Mesenchymal stem cell (in vitro differentiated cells and primary cell): ENCODE results near the gene CD81.

Experiments used
- DNase-seq: peaks from one replicate; pipeline ENCODE4 v3.0.0-alpha.2; 2013
- H2AFZ ChIP-seq: one replicate; pipeline ENCODE4 v1.6.1; 2013; ENCODE audit warnings: low read depth, mild to moderate bottlenecking, control low read depth, inconsistent platforms, low read length, moderate library complexity
- H2AK5ac ChIP-seq: 2 replicates; pipeline ENCODE4 v1.6.1; 2013; ENCODE audit warnings: low read length, moderate library complexity, mild to moderate bottlenecking, inconsistent platforms; ENCODE audit not compliant: severe bottlenecking
- H2BK120ac ChIP-seq: one replicate; pipeline ENCODE4 v1.6.1; 2013; ENCODE audit warnings: low read depth, mild to moderate bottlenecking, inconsistent platforms, low read length, moderate library complexity
- H2BK12ac ChIP-seq, 2 experiments: one replicate each; pipeline ENCODE4 v1.6.1; 2013; ENCODE audit warnings: inconsistent platforms in 2 of 2, low read length in 2 of 2, mild to moderate bottlenecking in 2 of 2, moderate library complexity in 2 of 2, control low read depth in 1 of 2
- H2BK15ac ChIP-seq: one replicate; pipeline ENCODE4 v1.6.1; 2013; ENCODE audit warnings: mild to moderate bottlenecking, low read depth, inconsistent platforms; ENCODE audit not compliant: poor library complexity, severe bottlenecking
- H2BK5ac ChIP-seq: 2 replicates; pipeline ENCODE4 v1.6.1; 2013; ENCODE audit warnings: low read depth, mild to moderate bottlenecking, low read length, control low read depth, inconsistent platforms; ENCODE audit not compliant: poor library complexity, severe bottlenecking
- H3K14ac ChIP-seq, 2 experiments: one replicate each; pipeline ENCODE4 v1.6.1; 2013; ENCODE audit warnings: inconsistent platforms in 2 of 2, low read length in 2 of 2, control low read depth in 1 of 2, mild to moderate bottlenecking in 1 of 2, moderate library complexity in 1 of 2
- H3K18ac ChIP-seq, 2 experiments: one replicate each; pipeline ENCODE4 v1.6.1; 2013; ENCODE audit warnings: inconsistent platforms in 2 of 2, low read length in 2 of 2, control low read depth in 1 of 2, low read depth in 1 of 2, mild to moderate bottlenecking in 1 of 2
- H3K23ac ChIP-seq, 2 experiments: one replicate each; pipeline ENCODE4 v1.6.1; 2013; ENCODE audit warnings: inconsistent platforms in 2 of 2, low read length in 2 of 2, mild to moderate bottlenecking in 2 of 2, moderate library complexity in 2 of 2, control low read depth in 1 of 2
- H3K27ac ChIP-seq: 2 replicates; pipeline ENCODE4 v1.5.1; 2013; ENCODE audit warnings: mild to moderate bottlenecking, moderate library complexity, low read length, control low read depth, inconsistent platforms; ENCODE audit not compliant: poor library complexity, severe bottlenecking
- H3K27me3 ChIP-seq, 2 experiments: 2 replicates each; pipeline versions ENCODE4 v1.6.1 to v1.7.0; 2013; ENCODE audit warnings: low read length in 2 of 2, mild to moderate bottlenecking in 2 of 2, moderate library complexity in 2 of 2, control low read depth in 1 of 2, inconsistent platforms in 1 of 2; ENCODE audit not compliant: control insufficient read depth in 1 of 2, insufficient read depth in 1 of 2
- H3K36me3 ChIP-seq, 2 experiments: 2 replicates each; pipeline versions ENCODE4 v1.6.1 to v1.7.0; 2013; ENCODE audit warnings: low read length in 2 of 2, control low read depth in 1 of 2, inconsistent platforms in 1 of 2, low read depth in 1 of 2, mild to moderate bottlenecking in 1 of 2; ENCODE audit not compliant: insufficient read depth in 2 of 2, control insufficient read depth in 1 of 2
- H3K4ac ChIP-seq, 2 experiments: one replicate each; pipeline ENCODE4 v1.6.1; 2013; ENCODE audit warnings: inconsistent platforms in 2 of 2, low read length in 2 of 2, mild to moderate bottlenecking in 2 of 2, moderate library complexity in 2 of 2, control low read depth in 1 of 2, low read depth in 1 of 2
- H3K4me1 ChIP-seq: 2 replicates; pipeline ENCODE4 v1.6.1; 2013; ENCODE audit warnings: low read depth, low read length, control low read depth; ENCODE audit not compliant: control insufficient read depth, insufficient read depth
- H3K4me2 ChIP-seq: 2 replicates; pipeline ENCODE4 v1.6.1; 2013; ENCODE audit warnings: low read length, mild to moderate bottlenecking, inconsistent platforms; ENCODE audit not compliant: poor library complexity, severe bottlenecking
- H3K4me3 ChIP-seq, 2 experiments: 2 replicates each; pipeline versions ENCODE4 v1.5.1 to v1.7.0; 2013; ENCODE audit warnings: low read length in 2 of 2, mild to moderate bottlenecking in 2 of 2, control low read depth in 1 of 2, low read depth in 1 of 2; ENCODE audit not compliant: insufficient read depth in 1 of 2
- H3K79me1 ChIP-seq: replicated peaks from 2 replicates; pipeline ENCODE4 v1.6.1; 2013; ENCODE audit warnings: mild to moderate bottlenecking, control low read depth, low read length, inconsistent platforms; ENCODE audit not compliant: poor library complexity, severe bottlenecking
- H3K9ac ChIP-seq: 2 replicates; pipeline ENCODE4 v1.7.0; 2013; ENCODE audit warnings: mild to moderate bottlenecking, low read length, moderate library complexity
- H3K9me3 ChIP-seq: 2 replicates; pipeline ENCODE4 v1.7.0; 2013; ENCODE audit warnings: mild to moderate bottlenecking, low read length; ENCODE audit not compliant: control insufficient read depth
- H4K8ac ChIP-seq: one replicate; pipeline ENCODE4 v1.6.1; 2013; ENCODE audit warnings: inconsistent platforms, mild to moderate bottlenecking, low read length, moderate library complexity
- H4K91ac ChIP-seq: one replicate; pipeline ENCODE4 v1.6.1; 2013; ENCODE audit warnings: mild to moderate bottlenecking, low read length, inconsistent platforms
- WGBS: methylation state at CpG from one replicate; pipeline ENCODE4 v1.1.7; 2013; ENCODE audit warnings: mixed read lengths; 5-methylcytosine and 5-hydroxymethylcytosine counted together

Gene CD81

DNA sequence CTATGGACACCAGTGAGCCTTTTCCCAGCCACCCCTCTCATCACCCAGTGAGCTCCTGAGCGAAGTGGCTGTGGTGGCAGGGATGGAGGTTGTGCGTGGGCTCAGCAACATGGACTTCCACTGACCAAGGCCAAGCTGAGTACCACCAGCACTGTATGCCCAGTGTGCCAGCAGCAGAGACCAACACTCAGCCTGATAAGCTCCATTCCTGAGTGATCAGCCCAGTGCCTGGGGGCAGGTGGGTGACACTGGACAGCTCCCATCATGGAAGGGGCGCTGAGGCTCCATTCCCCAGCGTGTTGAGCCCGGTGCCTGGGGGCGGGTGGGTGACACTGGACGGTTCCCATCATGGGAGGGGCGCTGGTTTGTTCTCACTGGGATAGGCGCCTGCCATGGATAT, 17.6 kb upstream of the CD81 start:
- Histone ChIP-seq H3K27me3 (peaks cover 0 to 6% of the 10 kb centered on the region in 2 experiments), H2BK15ac (no peak overlapping the region), H2BK5ac (no peak overlapping the region), H3K18ac (no peak overlapping the region), H3K9ac (no peak overlapping the region), H2BK120ac (no peak overlapping the region), H4K8ac (no peak overlapping the region), H3K4me3 (no peak overlapping the region), H4K91ac (no peak overlapping the region), H3K4me2 (no peak overlapping the region), H3K4ac (no peak overlapping the region), H2AFZ (no peak overlapping the region), H3K4me1 (peaks cover 2% of the 10 kb centered on the region), H2AK5ac (no peak overlapping the region), H3K36me3 (no peaks in the 10 kb centered on the region), H3K27ac (no peak overlapping the region), H3K23ac (no peak overlapping the region), H3K79me1 (no peaks in the 10 kb centered on the region), H2BK12ac (no peak overlapping the region), H3K14ac (no peak overlapping the region), H3K9me3 (peaks cover 5% of the 10 kb centered on the region)
- WGBS: 79% methylated on average over 9 of the region's 9 CpGs
- DNase-seq: no peak

DNA sequence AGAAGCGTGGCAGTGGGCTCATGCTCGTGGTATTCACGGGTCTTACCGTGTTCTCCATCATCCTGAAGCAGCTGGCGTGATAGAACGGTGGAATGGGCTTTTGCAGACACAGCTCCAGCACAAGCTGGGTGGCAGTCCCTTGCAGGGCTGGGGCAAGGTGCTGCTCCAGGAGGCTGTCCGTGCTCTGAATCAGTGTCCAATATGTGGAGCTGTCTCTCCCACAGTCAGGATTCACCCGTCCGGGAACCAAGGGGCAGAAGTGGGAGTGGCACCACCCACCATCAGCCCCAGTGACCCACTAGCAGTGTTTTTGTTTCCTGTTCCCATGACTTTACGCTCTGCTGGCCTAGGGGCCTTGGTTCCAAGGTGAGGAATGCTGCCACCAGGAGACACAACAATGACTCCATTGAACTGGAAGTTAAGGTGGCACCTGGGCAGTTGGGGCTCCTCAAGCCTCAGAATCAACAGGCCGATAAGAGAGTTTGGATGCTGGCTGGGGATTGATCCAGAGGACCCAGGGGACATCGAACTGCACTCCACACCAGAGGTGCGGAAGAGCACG, 16.9 kb upstream of the CD81 start:
- WGBS: 87% methylated on average over 14 of the region's 14 CpGs
- no peak overlapping the region for H3K4me3 ChIP-seq
- H3K23ac ChIP-seq: no peak overlapping the region

DNA sequence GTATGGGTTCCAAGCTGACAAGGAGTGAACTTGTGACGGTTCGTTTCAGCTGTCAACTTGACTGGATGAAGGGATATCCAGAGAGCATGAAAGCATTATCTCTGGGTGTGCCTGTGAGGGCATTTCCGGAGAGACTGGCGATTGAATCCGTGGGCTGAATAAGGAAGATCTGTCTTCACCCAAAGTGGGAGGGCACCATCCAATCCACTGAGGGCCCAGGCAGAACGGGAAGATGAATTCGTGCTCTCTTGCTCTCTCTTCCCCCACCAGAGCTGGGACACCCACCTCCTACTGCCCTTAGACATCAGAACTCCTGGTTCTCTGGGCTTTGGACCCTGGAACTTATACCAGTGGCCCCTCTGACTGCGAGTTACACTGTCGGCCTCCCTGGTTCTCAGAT, 15.5 kb upstream of the CD81 start:
- no peak overlapping the region for H3K4me3 ChIP-seq
- no peak overlapping the region for H2AK5ac ChIP-seq
- H3K14ac ChIP-seq: no peak overlapping the region
- H3K23ac ChIP-seq: no peak overlapping the region
- no peak overlapping the region for H3K18ac ChIP-seq
- no peak overlapping the region for H3K27ac ChIP-seq
- H3K9ac ChIP-seq: no peak overlapping the region
- no peaks in the 10 kb centered on the region for H3K4me1 ChIP-seq
- no peak overlapping the region for H2AFZ ChIP-seq
- no peak for DNase-seq
- no peaks in the 10 kb centered on the region for H3K79me1 ChIP-seq
- no peak overlapping the region for H3K4me2 ChIP-seq
- H3K9me3 ChIP-seq: no peaks in the 10 kb centered on the region
- peaks cover 0 to 3% of the 10 kb centered on the region in 2 experiments for H3K36me3 ChIP-seq
- H2BK12ac ChIP-seq: no peak overlapping the region
- no peak overlapping the region for H3K4ac ChIP-seq
- H4K8ac ChIP-seq: no peak overlapping the region
- H4K91ac ChIP-seq: no peak overlapping the region
- no peak overlapping the region for H2BK5ac ChIP-seq
- no peak overlapping the region for H2BK120ac ChIP-seq
- WGBS: 70% methylated on average over 9 of the region's 9 CpGs
- peaks cover 0 to 6% of the 10 kb centered on the region in 2 experiments for H3K27me3 ChIP-seq
- H2BK15ac ChIP-seq: no peak overlapping the region

More for the DNA sequence above, 16.9 kb upstream of the CD81 start:
- H3K79me1 ChIP-seq: no peaks in the 10 kb centered on the region
- peaks cover 0 to 6% of the 10 kb centered on the region in 2 experiments for H3K27me3 ChIP-seq
- peaks cover under 1% of the 10 kb centered on the region for H3K4me1 ChIP-seq
- no peak overlapping the region for H2BK15ac ChIP-seq
- H3K9ac ChIP-seq: no peak overlapping the region
- no peak overlapping the region for H3K27ac ChIP-seq
- no peak overlapping the region for H2AFZ ChIP-seq
- no peak overlapping the region for H4K91ac ChIP-seq
- H3K18ac ChIP-seq: no peak overlapping the region
- DNase-seq: no peak
- H3K14ac ChIP-seq: no peak overlapping the region
- no peak overlapping the region for H2AK5ac ChIP-seq
- no peak overlapping the region for H2BK120ac ChIP-seq
- no peak overlapping the region for H3K4me2 ChIP-seq
- no peaks in the 10 kb centered on the region for H3K36me3 ChIP-seq
- no peaks in the 10 kb centered on the region for H3K9me3 ChIP-seq
- no peak overlapping the region for H3K4ac ChIP-seq
- no peak overlapping the region for H2BK12ac ChIP-seq
- no peak overlapping the region for H4K8ac ChIP-seq
- H2BK5ac ChIP-seq: no peak overlapping the region

DNA sequence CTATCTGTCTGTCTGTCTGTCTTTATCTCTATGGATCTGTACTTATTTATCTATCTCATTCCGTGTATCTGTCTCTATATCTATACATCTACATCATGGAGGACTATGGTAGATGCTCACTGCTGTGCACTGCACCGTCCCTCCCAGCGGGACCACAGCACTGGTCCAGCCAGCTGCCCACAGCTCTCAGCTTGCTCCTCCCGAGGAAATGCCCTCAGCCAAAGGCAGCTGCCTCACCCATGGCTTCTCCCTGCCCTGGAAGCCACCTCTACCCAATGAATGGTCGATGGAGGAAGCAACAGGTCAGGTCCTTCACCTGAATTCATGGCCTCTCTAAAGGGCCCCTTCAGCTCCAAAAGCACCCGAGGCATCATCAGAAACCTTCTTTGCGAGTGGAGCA, 14.7 kb upstream of the CD81 start:
- Histone ChIP-seq H3K14ac (no peak overlapping the region), H3K18ac (no peak overlapping the region), H3K4me3 (no peak overlapping the region), H2AK5ac (no peak overlapping the region), H2BK15ac (no peak overlapping the region), H3K4me1 (no peaks in the 10 kb centered on the region), H3K4me2 (no peak overlapping the region), H3K79me1 (peaks cover 2% of the 10 kb centered on the region), H4K91ac (no peak overlapping the region), H2AFZ (no peak overlapping the region), H2BK12ac (no peak overlapping the region), H3K23ac (no peak overlapping the region), H3K36me3 (peaks cover 0 to 3% of the 10 kb centered on the region in 2 experiments), H3K9me3 (no peaks in the 10 kb centered on the region), H2BK5ac (no peak overlapping the region), H3K27ac (no peak overlapping the region), H3K4ac (no peak overlapping the region), H2BK120ac (no peak overlapping the region), H3K27me3 (peaks cover 0 to 10% of the 10 kb centered on the region in 2 experiments), H4K8ac (no peak overlapping the region), H3K9ac (no peak overlapping the region)
- WGBS: 75% methylated on average over 7 of the region's 7 CpGs
- DNase-seq: no peak
